ENCODE data around the gene PDE3A.

- TF ChIP-seq, protein P1, sequence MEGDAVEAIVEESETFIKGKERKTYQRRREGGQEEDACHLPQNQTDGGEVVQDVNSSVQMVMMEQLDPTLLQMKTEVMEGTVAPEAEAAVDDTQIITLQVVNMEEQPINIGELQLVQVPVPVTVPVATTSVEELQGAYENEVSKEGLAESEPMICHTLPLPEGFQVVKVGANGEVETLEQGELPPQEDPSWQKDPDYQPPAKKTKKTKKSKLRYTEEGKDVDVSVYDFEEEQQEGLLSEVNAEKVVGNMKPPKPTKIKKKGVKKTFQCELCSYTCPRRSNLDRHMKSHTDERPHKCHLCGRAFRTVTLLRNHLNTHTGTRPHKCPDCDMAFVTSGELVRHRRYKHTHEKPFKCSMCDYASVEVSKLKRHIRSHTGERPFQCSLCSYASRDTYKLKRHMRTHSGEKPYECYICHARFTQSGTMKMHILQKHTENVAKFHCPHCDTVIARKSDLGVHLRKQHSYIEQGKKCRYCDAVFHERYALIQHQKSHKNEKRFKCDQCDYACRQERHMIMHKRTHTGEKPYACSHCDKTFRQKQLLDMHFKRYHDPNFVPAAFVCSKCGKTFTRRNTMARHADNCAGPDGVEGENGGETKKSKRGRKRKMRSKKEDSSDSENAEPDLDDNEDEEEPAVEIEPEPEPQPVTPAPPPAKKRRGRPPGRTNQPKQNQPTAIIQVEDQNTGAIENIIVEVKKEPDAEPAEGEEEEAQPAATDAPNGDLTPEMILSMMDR (IDR thresholded peaks at IDR 0.05 in 2 of 3, conservative IDR thresholded peaks at IDR 0.05 in 1 of 3; ENCODE audit: borderline replicate concordance in 1 of 3, insufficient read depth in 1 of 3, low read depth in 2 of 3, low read length in 2 of 3), result no peak
- TF ChIP-seq RAD21 (IDR thresholded peaks at IDR 0.05; ENCODE audit: low read depth), result no peak
- TF ChIP-seq POLR2A (IDR thresholded peaks at IDR 0.05; ENCODE audit: borderline replicate concordance, extremely low read depth, insufficient read depth, insufficient read length), result no peak
- no peak for TF ChIP-seq YY1 (IDR thresholded peaks at IDR 0.05; ENCODE audit: extremely low read depth, insufficient replicate concordance, low read depth, low read length)
- TF ChIP-seq MAX (IDR thresholded peaks at IDR 0.05), result no peak
These were observed 140.0 kb downstream of the PDE3A start for GRCh38 chr12:20508359-20508758.

Measured in HCT116 (cell line).